GM12878 (cell line): ENCODE results near the gene BCLAF1. TPM values are rescaled to one million over a fixed set of nuclear protein-coding genes. Genes with fewer than 3 reads are reported as not detected.

Experiments
- ATAC-seq: fragments of 200-7000 bp; cut with Tn5 transposase; 3 replicates; pipeline ENCODE4 v1.9.1; 2020; ENCODE audit warnings: mild to moderate bottlenecking, moderate library complexity
- BruUV-seq: library from RNA; stranded (reverse); fragments of 400-500 nt; replicated peaks from 2 replicates; lab custom pipeline; 2021; lab: Mats Ljungman, UMichigan
- CTCF ChIA-PET: fragments of 300-600 bp; sonication (Branson Sonifier 250); formaldehyde crosslinking; extraction: SDS; loops from one replicate; lab custom pipeline; 2021; ENCODE audit warnings: inconsistent platforms; lab: Yijun Ruan, JAX
- POLR2A ChIA-PET: fragments of 350-600 bp; formaldehyde crosslinking; extraction: SDS; loops from one replicate; lab custom pipeline; 2021; ENCODE audit warnings: inconsistent platforms; lab: Charles Lee
- RAD21 ChIA-PET: fragments of 300-600 bp; sonication (Branson Sonifier 250); formaldehyde crosslinking; loops from one replicate; lab custom pipeline; 2023; ENCODE audit warnings: antibody characterized with exemption; ENCODE audit not compliant: unreplicated experiment; lab: Charles Lee
- SMC1A ChIA-PET: fragments of 300-600 bp; sonication (Branson Sonifier 250); formaldehyde crosslinking; loops from one replicate; lab custom pipeline; 2023; ENCODE audit not compliant: unreplicated experiment, uncharacterized antibody; lab: Charles Lee
- DNase-seq: peaks from one replicate; pipeline ENCODE4 v3.0.0-alpha.2; 2011; ENCODE audit warnings: low read depth, low spot score
- FAIRE-seq: peaks from 3 replicates; lab custom pipeline; 2011; peaks lifted over from hg19 to GRCh38; lab: Jason Lieb, UNC
- H2AFZ ChIP-seq: 2 replicates; pipeline ENCODE4 v1.6.0; 2011; ENCODE audit warnings: low read depth, low read length, control low read depth; ENCODE audit not compliant: control insufficient read depth
- H3K27ac ChIP-seq: 2 replicates; pipeline ENCODE4 v1.5.1; 2011; ENCODE audit warnings: control low read depth; ENCODE audit not compliant: control insufficient read depth, insufficient read depth
- H3K27me3 ChIP-seq, 2 experiments: replicated peaks in 1 of 2; 2 replicates each; pipeline versions ENCODE4 v1.6.0 to v1.6.1; 2011; ENCODE audit warnings: low read length in 1 of 2; ENCODE audit not compliant: control insufficient read depth in 2 of 2, insufficient read depth in 2 of 2
- H3K36me3 ChIP-seq, 2 experiments: 2 replicates each; pipeline ENCODE4 v1.5.1; 2011; ENCODE audit warnings: low read length in 1 of 2; ENCODE audit not compliant: control insufficient read depth in 2 of 2, insufficient read depth in 2 of 2
- H3K4me1 ChIP-seq: 2 replicates; pipeline ENCODE4 v1.6.1; 2011; ENCODE audit warnings: mild to moderate bottlenecking, low read length, moderate library complexity, mixed read lengths; ENCODE audit not compliant: control insufficient read depth, insufficient read depth
- H3K4me2 ChIP-seq: 2 replicates; pipeline ENCODE4 v1.6.0; 2011; ENCODE audit warnings: control low read depth; ENCODE audit not compliant: control insufficient read depth, insufficient read depth
- H3K4me3 ChIP-seq: fragments of 200-600 bp; sonication (generic); 2 replicates; pipeline ENCODE4 v1.5.1; 2016
- H3K79me2 ChIP-seq: 2 replicates; pipeline ENCODE4 v1.6.0; 2011; ENCODE audit warnings: low read length; ENCODE audit not compliant: control insufficient read depth, insufficient read depth
- H3K9ac ChIP-seq: 2 replicates; pipeline ENCODE4 v1.8.0; 2011; ENCODE audit warnings: low read length, control low read depth, mixed read lengths; ENCODE audit not compliant: control insufficient read depth, insufficient read depth
- H3K9me3 ChIP-seq: replicated peaks from 3 replicates; pipeline ENCODE4 v1.5.1; 2011; ENCODE audit warnings: mild to moderate bottlenecking, low read length; ENCODE audit not compliant: control insufficient read depth, insufficient read depth
- H4K20me1 ChIP-seq: 2 replicates; pipeline ENCODE4 v1.6.0; 2011; ENCODE audit not compliant: control insufficient read depth, insufficient read depth
- ATF7 ChIP-seq: fragments of 450-650 bp; IDR thresholded peaks from 2 replicates; pipeline ENCODE4 v1.6.1; 2016; ENCODE audit warnings: low read depth, mild to moderate bottlenecking
- CBFB ChIP-seq: IDR thresholded peaks from 2 replicates; pipeline ENCODE4 v1.6.1; 2016; ENCODE audit warnings: antibody characterized with exemption, low read depth
- CHD2 ChIP-seq: IDR thresholded peaks from 2 replicates; pipeline ENCODE4 v1.6.1; 2011; ENCODE audit warnings: low read depth, low read length, improper control_type of control experiment, borderline replicate concordance
- CREB1 ChIP-seq: IDR thresholded peaks from 2 replicates; pipeline ENCODE4 v1.6.1; 2012; ENCODE audit warnings: low read depth, mild to moderate bottlenecking, inconsistent platforms
- HDGF ChIP-seq: fragments of 450-650 bp; IDR thresholded peaks from 2 replicates; pipeline ENCODE4 v1.6.1; 2016; ENCODE audit warnings: antibody characterized with exemption
- MXI1 ChIP-seq: fragments of 150-350 bp; IDR thresholded peaks from 2 replicates; pipeline ENCODE4 v1.6.1; 2011; ENCODE audit warnings: low read depth, mild to moderate bottlenecking, inconsistent platforms, low read length, improper control_type of control experiment
- SMC3 ChIP-seq: IDR thresholded peaks from 2 replicates; pipeline ENCODE4 v1.6.1; 2011; ENCODE audit warnings: low read length, improper control_type of control experiment, borderline replicate concordance
- SPI1 ChIP-seq: IDR thresholded peaks from 2 replicates; pipeline ENCODE4 v1.6.1; 2011; ENCODE audit warnings: low read depth, mild to moderate bottlenecking, low read length, moderate library complexity, borderline replicate concordance; ENCODE audit not compliant: insufficient read depth
- ZNF622 ChIP-seq: fragments of 450-650 bp; IDR thresholded peaks from 2 replicates; pipeline ENCODE4 v1.6.1; 2017; ENCODE audit warnings: mild to moderate bottlenecking, inconsistent platforms
- WGBS: methylation state at CpG from one replicate; pipeline ENCODE4 v1.1.6; 2016; ENCODE audit warnings: low lambda C conversion rate; ENCODE audit not compliant: insufficient replicate concordance, insufficient coverage; ENCODE audit errors: missing lambda C conversion rate; 5-methylcytosine and 5-hydroxymethylcytosine counted together
- in situ Hi-C: fragments of 300-500 bp; cut with MboI; formaldehyde crosslinking; loops from 9 replicates; pipeline ENCODE4 v1.14.3; 2018; ENCODE audit warnings: mixed read lengths
- intact Hi-C: fragments of 100-400 bp; cut with micrococcal nuclease; formaldehyde crosslinking; loops from one replicate; pipeline ENCODE4 v1.14.2; 2022; ENCODE audit not compliant: unreplicated experiment
- polyA plus RNA-seq, 11 experiments: library from polyadenylated mRNA; depleted of rRNA in 4 of 11; unstranded in 6 of 11; stranded (reverse) in 5 of 11; fragments of >200 nt; fragmentation: Nextera tagmentation in 4 of 11; fragmentation: Illumina TruSeq in 1 of 11; extraction: Ambion mirVana in 4 of 11; extraction: Trizol in 1 of 11; gene quantifications; 1 replicate in 1 of 11; 2 replicates in 10 of 11; pipeline versions ENCODE4 v1.2.1 to v1.2.3, GENCODE V29; 2011 to 2016; ENCODE audit warnings: inconsistent platforms in 2 of 11, missing spikeins in 2 of 11, low read depth in 1 of 11
- total RNA-seq, 4 experiments: library from RNA; depleted of rRNA in 3 of 4; stranded (reverse); fragments of >200 nt in 3 of 4; fragmentation: Illumina TruSeq in 1 of 4; extraction: Trizol in 1 of 4; gene quantifications; 2 replicates each; pipeline versions ENCODE4 v1.2.1 to v1.2.3, GENCODE V29; 2013 to 2021
- TF ChIP-seq, protein P1 (sequence below), 3 experiments: IDR thresholded peaks in 2 of 3; conservative IDR thresholded peaks in 1 of 3; 2 replicates each; pipeline ENCODE4 v1.5.1; 2011; ENCODE audit warnings: low read depth in 3 of 3, low read length in 3 of 3, mild to moderate bottlenecking in 3 of 3, control low read depth in 2 of 3, moderate library complexity in 2 of 3, inconsistent platforms in 1 of 3, mixed read lengths in 1 of 3; ENCODE audit not compliant: control insufficient read depth in 2 of 3, insufficient read depth in 1 of 3; ENCODE audit errors: extremely low read depth in 1 of 3
- TF ChIP-seq, protein P2 (sequence below): fragments of 450-650 bp; IDR thresholded peaks from 2 replicates; pipeline ENCODE4 v1.6.1; 2016; ENCODE audit warnings: mild to moderate bottlenecking
- TF ChIP-seq, protein P3 (sequence below): IDR thresholded peaks from 2 replicates; pipeline ENCODE4 v1.6.1; 2012; ENCODE audit warnings: improper control_type of control experiment, low read depth, low read length; ENCODE audit not compliant: insufficient replicate concordance

The BCLAF1 gene
- total and polyA plus RNA-seq, 10 of the 15 experiments (the other 5 are each of a cell fraction or from before 2014, with no cell fraction given) = 56.0 to 223 (median 114) TPM

DNA sequence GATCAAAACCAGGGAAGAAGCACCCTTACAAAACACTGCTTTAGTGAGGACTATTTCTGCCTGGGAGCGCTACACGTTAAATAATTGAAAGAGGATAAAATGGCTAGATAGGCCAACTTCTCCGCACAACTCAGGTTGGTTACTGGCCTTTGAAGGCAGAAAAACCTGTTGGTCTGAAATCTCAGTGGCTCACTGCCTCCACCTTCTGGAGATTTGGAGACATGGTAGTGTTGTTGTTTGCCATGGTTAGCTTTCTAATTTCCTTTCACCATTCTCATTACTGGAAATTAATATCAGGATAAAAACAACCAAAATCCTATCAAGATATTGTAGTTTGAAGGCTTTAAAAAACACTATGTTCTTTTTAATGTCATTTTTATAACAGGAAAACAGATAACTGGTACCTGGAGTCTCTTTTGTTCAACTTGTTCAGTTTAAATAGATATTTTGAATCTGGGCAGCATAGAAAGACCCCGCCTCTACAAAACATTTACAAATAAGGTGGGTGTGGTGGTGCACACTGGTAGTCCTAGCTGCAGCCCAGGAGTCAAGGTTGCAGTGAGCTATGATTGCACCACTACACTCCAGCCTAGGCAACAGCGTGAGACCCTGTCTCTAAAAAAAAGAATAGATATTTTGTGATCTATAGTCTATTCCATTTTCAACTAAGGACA, 27.5 kb upstream of the BCLAF1 start:
- ChIA-PET RAD21 (interaction anchor here (0.7 to 3.1 kb wide), 9 partner anchors 20 to 781 kb away, joined by 3 to 11 read pairs (median 4); partner anchors contain the start of genes BCLAF1 and MTFR2), POLR2A (no interaction called here)
- H3K9ac ChIP-seq = no peak overlapping the region
- TF ChIP-seq ATF7 (no peak), SPI1 (no peak), CBFB (no peak), MXI1 (no peak), SMC3 (peak; percentile 75; the same call in 1 of the 2 replicates), CREB1 (no peak), HDGF (no peak), ZNF622 (no peak), CHD2 (no peak)
- TF ChIP-seq, protein P1, sequence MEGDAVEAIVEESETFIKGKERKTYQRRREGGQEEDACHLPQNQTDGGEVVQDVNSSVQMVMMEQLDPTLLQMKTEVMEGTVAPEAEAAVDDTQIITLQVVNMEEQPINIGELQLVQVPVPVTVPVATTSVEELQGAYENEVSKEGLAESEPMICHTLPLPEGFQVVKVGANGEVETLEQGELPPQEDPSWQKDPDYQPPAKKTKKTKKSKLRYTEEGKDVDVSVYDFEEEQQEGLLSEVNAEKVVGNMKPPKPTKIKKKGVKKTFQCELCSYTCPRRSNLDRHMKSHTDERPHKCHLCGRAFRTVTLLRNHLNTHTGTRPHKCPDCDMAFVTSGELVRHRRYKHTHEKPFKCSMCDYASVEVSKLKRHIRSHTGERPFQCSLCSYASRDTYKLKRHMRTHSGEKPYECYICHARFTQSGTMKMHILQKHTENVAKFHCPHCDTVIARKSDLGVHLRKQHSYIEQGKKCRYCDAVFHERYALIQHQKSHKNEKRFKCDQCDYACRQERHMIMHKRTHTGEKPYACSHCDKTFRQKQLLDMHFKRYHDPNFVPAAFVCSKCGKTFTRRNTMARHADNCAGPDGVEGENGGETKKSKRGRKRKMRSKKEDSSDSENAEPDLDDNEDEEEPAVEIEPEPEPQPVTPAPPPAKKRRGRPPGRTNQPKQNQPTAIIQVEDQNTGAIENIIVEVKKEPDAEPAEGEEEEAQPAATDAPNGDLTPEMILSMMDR (IDR thresholded peaks at IDR 0.05 in 2 of 3, conservative IDR thresholded peaks at IDR 0.05 in 1 of 3; ENCODE audit: control insufficient read depth in 2 of 3, extremely low read depth in 1 of 3, insufficient read depth in 1 of 3, low read depth in 3 of 3, low read length in 3 of 3) = peak; percentile 67 to 78 (median 73); a peak in 5 of 6 replicates
- TF ChIP-seq, protein P2, sequence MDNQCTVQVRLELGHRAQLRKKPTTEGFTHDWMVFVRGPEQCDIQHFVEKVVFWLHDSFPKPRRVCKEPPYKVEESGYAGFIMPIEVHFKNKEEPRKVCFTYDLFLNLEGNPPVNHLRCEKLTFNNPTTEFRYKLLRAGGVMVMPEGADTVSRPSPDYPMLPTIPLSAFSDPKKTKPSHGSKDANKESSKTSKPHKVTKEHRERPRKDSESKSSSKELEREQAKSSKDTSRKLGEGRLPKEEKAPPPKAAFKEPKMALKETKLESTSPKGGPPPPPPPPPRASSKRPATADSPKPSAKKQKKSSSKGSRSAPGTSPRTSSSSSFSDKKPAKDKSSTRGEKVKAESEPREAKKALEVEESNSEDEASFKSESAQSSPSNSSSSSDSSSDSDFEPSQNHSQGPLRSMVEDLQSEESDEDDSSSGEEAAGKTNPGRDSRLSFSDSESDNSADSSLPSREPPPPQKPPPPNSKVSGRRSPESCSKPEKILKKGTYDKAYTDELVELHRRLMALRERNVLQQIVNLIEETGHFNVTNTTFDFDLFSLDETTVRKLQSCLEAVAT = no peak
- TF ChIP-seq, protein P3, sequence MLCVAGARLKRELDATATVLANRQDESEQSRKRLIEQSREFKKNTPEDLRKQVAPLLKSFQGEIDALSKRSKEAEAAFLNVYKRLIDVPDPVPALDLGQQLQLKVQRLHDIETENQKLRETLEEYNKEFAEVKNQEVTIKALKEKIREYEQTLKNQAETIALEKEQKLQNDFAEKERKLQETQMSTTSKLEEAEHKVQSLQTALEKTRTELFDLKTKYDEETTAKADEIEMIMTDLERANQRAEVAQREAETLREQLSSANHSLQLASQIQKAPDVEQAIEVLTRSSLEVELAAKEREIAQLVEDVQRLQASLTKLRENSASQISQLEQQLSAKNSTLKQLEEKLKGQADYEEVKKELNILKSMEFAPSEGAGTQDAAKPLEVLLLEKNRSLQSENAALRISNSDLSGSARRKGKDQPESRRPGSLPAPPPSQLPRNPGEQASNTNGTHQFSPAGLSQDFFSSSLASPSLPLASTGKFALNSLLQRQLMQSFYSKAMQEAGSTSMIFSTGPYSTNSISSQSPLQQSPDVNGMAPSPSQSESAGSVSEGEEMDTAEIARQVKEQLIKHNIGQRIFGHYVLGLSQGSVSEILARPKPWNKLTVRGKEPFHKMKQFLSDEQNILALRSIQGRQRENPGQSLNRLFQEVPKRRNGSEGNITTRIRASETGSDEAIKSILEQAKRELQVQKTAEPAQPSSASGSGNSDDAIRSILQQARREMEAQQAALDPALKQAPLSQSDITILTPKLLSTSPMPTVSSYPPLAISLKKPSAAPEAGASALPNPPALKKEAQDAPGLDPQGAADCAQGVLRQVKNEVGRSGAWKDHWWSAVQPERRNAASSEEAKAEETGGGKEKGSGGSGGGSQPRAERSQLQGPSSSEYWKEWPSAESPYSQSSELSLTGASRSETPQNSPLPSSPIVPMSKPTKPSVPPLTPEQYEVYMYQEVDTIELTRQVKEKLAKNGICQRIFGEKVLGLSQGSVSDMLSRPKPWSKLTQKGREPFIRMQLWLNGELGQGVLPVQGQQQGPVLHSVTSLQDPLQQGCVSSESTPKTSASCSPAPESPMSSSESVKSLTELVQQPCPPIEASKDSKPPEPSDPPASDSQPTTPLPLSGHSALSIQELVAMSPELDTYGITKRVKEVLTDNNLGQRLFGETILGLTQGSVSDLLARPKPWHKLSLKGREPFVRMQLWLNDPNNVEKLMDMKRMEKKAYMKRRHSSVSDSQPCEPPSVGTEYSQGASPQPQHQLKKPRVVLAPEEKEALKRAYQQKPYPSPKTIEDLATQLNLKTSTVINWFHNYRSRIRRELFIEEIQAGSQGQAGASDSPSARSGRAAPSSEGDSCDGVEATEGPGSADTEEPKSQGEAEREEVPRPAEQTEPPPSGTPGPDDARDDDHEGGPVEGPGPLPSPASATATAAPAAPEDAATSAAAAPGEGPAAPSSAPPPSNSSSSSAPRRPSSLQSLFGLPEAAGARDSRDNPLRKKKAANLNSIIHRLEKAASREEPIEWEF = no peak

More for the DNA sequence above, 27.5 kb upstream of the BCLAF1 start:
- H3K79me2 ChIP-seq = no peaks in the 10 kb centered on the region
- peak; percentile 4 for DNase-seq
- CTCF ChIA-PET = interaction anchor here (0.6 to 2.8 kb wide), 20 partner anchors 8 to 867 kb away, joined by 3 to 20 read pairs (median 5); partner anchors contain the start of genes BCLAF1 and MTFR2
- SMC1A ChIA-PET = interaction anchor here (0.7 to 2.4 kb wide), 6 partner anchors 27 to 866 kb away, joined by 3 to 12 read pairs (median 6); partner anchors contain the start of genes BCLAF1 and MTFR2
- no peaks in the 10 kb centered on the region for H3K27me3 ChIP-seq
- no peaks in the 10 kb centered on the region for H3K9me3 ChIP-seq
- H4K20me1 ChIP-seq = no peaks in the 10 kb centered on the region
- in situ Hi-C loops (no loop called here), intact Hi-C loops (loop anchor here (5.0 to 10.0 kb wide), 3 partner anchors 282 to 862 kb away; no protein-coding TSS in a partner anchor)
- H2AFZ ChIP-seq = no peak overlapping the region
- no peak overlapping the region for H3K27ac ChIP-seq
- BruUV-seq = no TSS peak
- 27% methylated on average over 5 of the region's 5 CpGs for WGBS
- peak; percentile 90 for ATAC-seq
- no peaks in the 10 kb centered on the region for H3K36me3 ChIP-seq
- H3K4me1 ChIP-seq = no peaks in the 10 kb centered on the region
- no peak overlapping the region for H3K4me3 ChIP-seq
- H3K4me2 ChIP-seq = no peak overlapping the region
- peak; percentile 89 for FAIRE-seq
